Skin epidermis (tissue), 12 donors: ENCODE measurements around the gene CDH11.

ENCODE experiments used
- H3K27ac ChIP-seq, 21 experiments: fragments of 200-600 bp; sonication (generic) in 11 of 21; one replicate each; pipeline ENCODE4 v1.5.0; 2020; ENCODE audit warnings: mild to moderate bottlenecking in 3 of 21, inconsistent platforms in 2 of 21, moderate library complexity in 2 of 21
- H3K4me3 ChIP-seq, 7 experiments: fragments of 200-600 bp; sonication (generic) in 2 of 7; one replicate each; pipeline ENCODE4 v1.5.0; 2020; ENCODE audit warnings: inconsistent platforms in 2 of 7, mild to moderate bottlenecking in 2 of 7, moderate library complexity in 1 of 7

The CDH11 gene

GRCh38 chr16:65121870-65122723 lies at the start of gene CDH11:
Gene CDH11, minus strand, starts transcription at chr16:65122063. Its CDS starts 117,194 bp downstream, at chr16:65004869.
- H3K4me3 ChIP-seq = peak within 1 kb of the TSS; percentile 33 to 57 (median 49)
- peak within 1 kb of the TSS; percentile 40 to 94 (median 83) for H3K27ac ChIP-seq

- H3K27ac ChIP-seq = no peak overlapping the region
These were observed 32.5 kb upstream of the CDH11 start for GRCh38 chr16:65154321-65154720.

GRCh38 chr16:65153365-65154105 lies 31.7 kb upstream of the CDH11 start:
- no peak overlapping the region for H3K4me3 ChIP-seq
- H3K27ac ChIP-seq = no peak overlapping the region

More at GRCh38 chr16:65154321-65154720, 32.5 kb upstream of the CDH11 start:
- H3K4me3 ChIP-seq = no peak overlapping the region

GRCh38 chr16:65148804-65149203 lies 26.9 kb upstream of the CDH11 start:
- H3K4me3 ChIP-seq = no peak overlapping the region
- no peak overlapping the region for H3K27ac ChIP-seq

- Histone ChIP-seq H3K4me3 (no peak overlapping the region), H3K27ac (no peak overlapping the region)
These were observed 20.4 kb upstream of the CDH11 start for GRCh38 chr16:65142276-65142675.

GRCh38 chr16:65136681-65137080 lies 14.8 kb upstream of the CDH11 start:
- no peak overlapping the region for H3K27ac ChIP-seq
- no peak overlapping the region for H3K4me3 ChIP-seq

GRCh38 chr16:65126845-65127624 lies 5.2 kb upstream of the CDH11 start:
- Histone ChIP-seq H3K27ac (no peak overlapping the region), H3K4me3 (no peak overlapping the region)

- Histone ChIP-seq H3K4me3 (no peak overlapping the region), H3K27ac (peak overlapping the region in 1 of 21 experiments; percentile 45)
These were observed 4.0 kb upstream of the CDH11 start for GRCh38 chr16:65125871-65126270.

- Histone ChIP-seq H3K4me3 (no peak overlapping the region), H3K27ac (peak overlapping the region in 5 of 21 experiments; percentile 0 to 85 (median 41))
These were observed 3.5 kb upstream of the CDH11 start for GRCh38 chr16:65125322-65125721.

- H3K4me3 ChIP-seq = peak overlapping the region in 1 of 7 experiments; percentile 50
- H3K27ac ChIP-seq = peak overlapping the region in 6 of 21 experiments; percentile 0 to 87 (median 63)
These were observed 2.7 kb upstream of the CDH11 start for GRCh38 chr16:65124596-65124995.

GRCh38 chr16:65124212-65124548 lies 2.3 kb upstream of the CDH11 start:
- Histone ChIP-seq H3K4me3 (peak overlapping the region in 5 of 7 experiments; percentile 33 to 57 (median 49)), H3K27ac (peak overlapping the region in 14 of 21 experiments; percentile 73 to 94 (median 86))

- Histone ChIP-seq H3K27ac (peak overlapping the region in 20 of 21 experiments; percentile 64 to 94 (median 84)), H3K4me3 (peak overlapping the region; percentile 33 to 57 (median 49))
These were observed 1.7 kb upstream of the CDH11 start for GRCh38 chr16:65123396-65124211.

GRCh38 chr16:65122724-65123395 lies 997 bp upstream of the CDH11 start:
- peak overlapping the region; percentile 33 to 57 (median 49) for H3K4me3 ChIP-seq
- peak overlapping the region; percentile 40 to 94 (median 83) for H3K27ac ChIP-seq

GRCh38 chr16:65120831-65121721 lies 787 bp downstream of the CDH11 start:
- H3K27ac ChIP-seq = peak overlapping the region in 20 of 21 experiments; percentile 41 to 94 (median 84)
- peak overlapping the region; percentile 33 to 57 (median 49) for H3K4me3 ChIP-seq

GRCh38 chr16:65120461-65120830 lies 1.4 kb downstream of the CDH11 start:
- Histone ChIP-seq H3K4me3 (peak overlapping the region; percentile 33 to 57 (median 49)), H3K27ac (peak overlapping the region in 20 of 21 experiments; percentile 41 to 94 (median 84))

GRCh38 chr16:65119901-65120401 lies 1.9 kb downstream of the CDH11 start:
- peak overlapping the region in 19 of 21 experiments; percentile 50 to 94 (median 85) for H3K27ac ChIP-seq
- H3K4me3 ChIP-seq = peak overlapping the region; percentile 33 to 57 (median 49)

- peak overlapping the region in 3 of 7 experiments; percentile 49 to 57 (median 50) for H3K4me3 ChIP-seq
- peak overlapping the region in 6 of 21 experiments; percentile 73 to 94 (median 86) for H3K27ac ChIP-seq
These were observed 2.4 kb downstream of the CDH11 start for GRCh38 chr16:65119435-65119834.
